ENCODE measurements around the gene SEMA3E. TPM values are rescaled to one million over a fixed set of nuclear protein-coding genes. Genes with fewer than 3 reads are reported as not detected.

SEMA3E gene
- total RNA-seq, 1 donor from 2014 or later: 4.6 TPM

DNA sequence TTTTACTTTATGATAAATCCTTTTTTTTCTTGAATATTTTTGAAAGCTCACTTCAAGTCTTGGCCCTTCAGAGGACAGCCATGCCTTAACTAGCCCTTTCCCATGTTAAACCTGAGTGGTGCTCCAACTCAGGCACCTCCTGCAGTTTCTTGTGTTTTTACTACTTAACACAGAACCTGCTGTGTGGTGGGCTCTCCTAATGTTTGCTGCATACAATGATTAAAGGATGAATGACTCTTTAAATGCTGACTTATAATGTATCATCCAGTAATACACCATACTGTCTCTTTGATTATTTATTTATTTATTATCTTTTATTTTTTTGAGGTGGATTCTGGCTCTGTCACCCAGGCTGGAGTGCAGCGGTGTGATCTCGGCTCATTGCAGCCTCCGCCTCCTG lies 179.4 kb downstream of the SEMA3E start:
- Mint-ChIP-seq H3K4me1 (ENCODE audit: low read depth, unreplicated experiment) (peaks cover 7% of the 10 kb centered on the region), H3K27ac (ENCODE audit: unreplicated experiment) (peak overlapping the region; percentile 4)
- no peak overlapping the region for H2AFZ ChIP-seq (ENCODE audit: low read depth, low read length)

DNA sequence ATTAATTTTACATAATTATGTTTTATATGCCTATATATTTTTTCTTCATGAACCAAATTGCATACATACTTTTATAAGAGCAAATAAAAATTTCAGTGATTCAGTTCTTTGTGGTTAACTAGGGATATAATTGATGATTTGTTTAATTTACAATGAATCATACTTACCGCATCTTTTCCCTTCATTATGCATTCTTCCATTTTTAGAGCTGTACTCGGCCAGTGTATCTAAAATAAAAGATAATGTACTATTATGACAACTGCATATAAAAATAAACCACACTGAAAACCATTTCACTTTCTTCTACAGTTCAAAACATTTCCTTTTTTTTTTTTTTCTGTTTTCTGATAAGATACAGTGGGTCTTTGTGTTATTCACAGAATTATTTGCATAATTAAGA lies 179.9 kb downstream of the SEMA3E start:
- Histone ChIP-seq H3K36me3 (ENCODE audit: insufficient read depth, low read length) (no peaks in the 10 kb centered on the region), H3K27ac (ENCODE audit: low read depth, low read length) (peak overlapping the region; percentile 91), H3K9me3 (ENCODE audit: insufficient read depth, low read depth, low read length) (no peaks in the 10 kb centered on the region), H3K4me1 (ENCODE audit: insufficient read depth, low read length) (peaks cover 14% of the 10 kb centered on the region), H2AFZ (ENCODE audit: low read depth, low read length) (no peak overlapping the region), H3K9ac (ENCODE audit: low read length) (peak overlapping the region; percentile 72), H3K27me3 (ENCODE audit: insufficient read depth, low read length) (no peaks in the 10 kb centered on the region), H3K79me2 (ENCODE audit: insufficient read depth, low read length) (no peaks in the 10 kb centered on the region), H4K20me1 (ENCODE audit: insufficient read depth, low read length) (no peaks in the 10 kb centered on the region), H3K4me3 (ENCODE audit: insufficient read depth, low read depth, low read length) (peak overlapping the region; percentile 3), H3K4me2 (ENCODE audit: low read length) (peak overlapping the region; percentile 75)
- no peaks in the 10 kb centered on the region for H3K9me3 Mint-ChIP-seq (ENCODE audit: unreplicated experiment)
- H3K36me3 Mint-ChIP-seq (ENCODE audit: low read depth, unreplicated experiment): no peaks in the 10 kb centered on the region
- FAIRE-seq: no peak
- DNase-seq (ENCODE audit: low read depth): peak; percentile 83
- H3K4me1 Mint-ChIP-seq (ENCODE audit: low read depth, unreplicated experiment): peaks cover 7% of the 10 kb centered on the region
- no peak overlapping the region for H3K4me3 Mint-ChIP-seq (ENCODE audit: unreplicated experiment)
- TF ChIP-seq CTCF (IDR thresholded peaks at IDR 0.05; ENCODE audit: insufficient read depth, low read depth, low read length) (no peak), EZH2 (IDR thresholded peaks at IDR 0.05; ENCODE audit: insufficient read depth, low read length) (no peak)
- peak overlapping the region; percentile 4 for H3K27ac Mint-ChIP-seq (ENCODE audit: unreplicated experiment)
- H3K27me3 Mint-ChIP-seq (ENCODE audit: low read depth, unreplicated experiment): no peaks in the 10 kb centered on the region

More for the DNA sequence above, 179.4 kb downstream of the SEMA3E start:
- Histone ChIP-seq H3K27me3 (ENCODE audit: insufficient read depth, low read length) (no peaks in the 10 kb centered on the region), H3K36me3 (ENCODE audit: insufficient read depth, low read length) (no peaks in the 10 kb centered on the region), H4K20me1 (ENCODE audit: insufficient read depth, low read length) (no peaks in the 10 kb centered on the region), H3K4me1 (ENCODE audit: insufficient read depth, low read length) (peaks cover 14% of the 10 kb centered on the region), H3K79me2 (ENCODE audit: insufficient read depth, low read length) (no peaks in the 10 kb centered on the region), H3K4me2 (ENCODE audit: low read length) (peak overlapping the region; percentile 75), H3K9me3 (ENCODE audit: insufficient read depth, low read depth, low read length) (no peaks in the 10 kb centered on the region), H3K27ac (ENCODE audit: low read depth, low read length) (peak overlapping the region; percentile 91), H3K9ac (ENCODE audit: low read length) (peak overlapping the region; percentile 42), H3K4me3 (ENCODE audit: insufficient read depth, low read depth, low read length) (no peak overlapping the region)
- H3K27me3 Mint-ChIP-seq (ENCODE audit: low read depth, unreplicated experiment): no peaks in the 10 kb centered on the region
- H3K4me3 Mint-ChIP-seq (ENCODE audit: unreplicated experiment): no peak overlapping the region
- H3K36me3 Mint-ChIP-seq (ENCODE audit: low read depth, unreplicated experiment): no peaks in the 10 kb centered on the region
- TF ChIP-seq EZH2 (IDR thresholded peaks at IDR 0.05; ENCODE audit: insufficient read depth, low read length) (no peak), CTCF (IDR thresholded peaks at IDR 0.05; ENCODE audit: insufficient read depth, low read depth, low read length) (no peak)
- FAIRE-seq (no peak), DNase-seq (ENCODE audit: low read depth) (no peak)
- no peaks in the 10 kb centered on the region for H3K9me3 Mint-ChIP-seq (ENCODE audit: unreplicated experiment)

- H3K27me3 Mint-ChIP-seq (ENCODE audit: low read depth, unreplicated experiment): no peaks in the 10 kb centered on the region
- peak; percentile 98 for DNase-seq (ENCODE audit: low read depth)
- peaks cover 14% of the 10 kb centered on the region for H3K4me1 ChIP-seq (ENCODE audit: insufficient read depth, low read length)
- no peaks in the 10 kb centered on the region for H3K9me3 ChIP-seq (ENCODE audit: insufficient read depth, low read depth, low read length)
- H3K4me2 ChIP-seq (ENCODE audit: low read length): peak overlapping the region; percentile 75
- no peaks in the 10 kb centered on the region for H3K9me3 Mint-ChIP-seq (ENCODE audit: unreplicated experiment)
- H3K79me2 ChIP-seq (ENCODE audit: insufficient read depth, low read length): no peaks in the 10 kb centered on the region
- peak overlapping the region; percentile 91 for H3K27ac ChIP-seq (ENCODE audit: low read depth, low read length)
- no peak overlapping the region for H2AFZ ChIP-seq (ENCODE audit: low read depth, low read length)
- peak overlapping the region; percentile 72 for H3K9ac ChIP-seq (ENCODE audit: low read length)
- peak overlapping the region; percentile 3 for H3K4me3 ChIP-seq (ENCODE audit: insufficient read depth, low read depth, low read length)
- peak; percentile 99 for FAIRE-seq
- H3K4me3 Mint-ChIP-seq (ENCODE audit: unreplicated experiment): no peak overlapping the region
- peak overlapping the region; percentile 81 for H3K27ac Mint-ChIP-seq (ENCODE audit: unreplicated experiment)
- H4K20me1 ChIP-seq (ENCODE audit: insufficient read depth, low read length): no peaks in the 10 kb centered on the region
- H3K36me3 ChIP-seq (ENCODE audit: insufficient read depth, low read length): no peaks in the 10 kb centered on the region
- H3K27me3 ChIP-seq (ENCODE audit: insufficient read depth, low read length): no peaks in the 10 kb centered on the region
- H3K36me3 Mint-ChIP-seq (ENCODE audit: low read depth, unreplicated experiment): no peaks in the 10 kb centered on the region
- TF ChIP-seq CTCF (IDR thresholded peaks at IDR 0.05; ENCODE audit: insufficient read depth, low read depth, low read length) (peak; percentile 8), EZH2 (IDR thresholded peaks at IDR 0.05; ENCODE audit: insufficient read depth, low read length) (no peak)
- H3K4me1 Mint-ChIP-seq (ENCODE audit: low read depth, unreplicated experiment): peaks cover 7% of the 10 kb centered on the region
These were observed 180.6 kb downstream of the SEMA3E start for GRCh38 chr7:83468251-83468739.

Data from astrocyte (in vitro differentiated cells and primary cell).